ENCODE data around the gene OPCML.

OPCML gene

GRCh38 chr11:132921597-132921996 is 610.7 kb downstream of the OPCML start:
- H3K4me3 ChIP-seq (ENCODE audit: low read length) = no peak overlapping the region
- H3K9me3 ChIP-seq (ENCODE audit: control insufficient read depth, insufficient read depth, low read length) = 0 out of 2 replicates have a peak, but pooled peaks cover 3% of the 10 kb centered on the region
- H3K9me2 ChIP-seq (replicated peaks; ENCODE audit: control insufficient read depth, low read length) = no peaks in the 10 kb centered on the region
- H3K4me2 ChIP-seq (ENCODE audit: low read length) = no peak overlapping the region
- no peaks in the 10 kb centered on the region for H3F3A ChIP-seq (ENCODE audit: control insufficient read depth, insufficient read depth)
- no peak overlapping the region for H3K27ac ChIP-seq (ENCODE audit: low read depth, low read length)
- H3K27me3 ChIP-seq (ENCODE audit: control insufficient read depth, low read length) = no peaks in the 10 kb centered on the region
- no peaks in the 10 kb centered on the region for H3K79me2 ChIP-seq (ENCODE audit: control insufficient read depth, low read length)
- TF ChIP-seq EZH2phosphoT487 (IDR thresholded peaks at IDR 0.05; ENCODE audit: borderline replicate concordance, low read length) = no peak
- no peak for TF ChIP-seq CTCF (IDR thresholded peaks at IDR 0.05; ENCODE audit: low read depth, low read length, poor library complexity, severe bottlenecking)
- H3K4me1 ChIP-seq (ENCODE audit: control insufficient read depth, low read length) = no peaks in the 10 kb centered on the region
- H4K20me1 ChIP-seq (ENCODE audit: control insufficient read depth, insufficient read depth, low read depth, low read length) = no peaks in the 10 kb centered on the region
- no peaks in the 10 kb centered on the region for H3K36me3 ChIP-seq (ENCODE audit: control insufficient read depth, low read length)

- H3K27me3 ChIP-seq (ENCODE audit: control insufficient read depth, low read length) = no peaks in the 10 kb centered on the region
- H3F3A ChIP-seq (ENCODE audit: control insufficient read depth, insufficient read depth) = no peaks in the 10 kb centered on the region
- H3K4me3 ChIP-seq (ENCODE audit: low read length) = no peak overlapping the region
- no peaks in the 10 kb centered on the region for H3K36me3 ChIP-seq (ENCODE audit: control insufficient read depth, low read length)
- no peaks in the 10 kb centered on the region for H3K9me2 ChIP-seq (replicated peaks; ENCODE audit: control insufficient read depth, low read length)
- no peaks in the 10 kb centered on the region for H3K4me1 ChIP-seq (ENCODE audit: control insufficient read depth, low read length)
- H3K4me2 ChIP-seq (ENCODE audit: low read length) = no peak overlapping the region
- H3K27ac ChIP-seq (ENCODE audit: low read depth, low read length) = no peak overlapping the region
- no peaks in the 10 kb centered on the region for H3K79me2 ChIP-seq (ENCODE audit: control insufficient read depth, low read length)
- H3K9me3 ChIP-seq (ENCODE audit: control insufficient read depth, insufficient read depth, low read length) = 0 out of 2 replicates have a peak, but pooled peaks cover 3% of the 10 kb centered on the region
- TF ChIP-seq EZH2phosphoT487 (IDR thresholded peaks at IDR 0.05; ENCODE audit: borderline replicate concordance, low read length) (no peak), CTCF (IDR thresholded peaks at IDR 0.05; ENCODE audit: low read depth, low read length, poor library complexity, severe bottlenecking) (no peak)
- no peaks in the 10 kb centered on the region for H4K20me1 ChIP-seq (ENCODE audit: control insufficient read depth, insufficient read depth, low read depth, low read length)
Measured at GRCh38 chr11:132920451-132921096, 611.7 kb downstream of the OPCML start.

DNA sequence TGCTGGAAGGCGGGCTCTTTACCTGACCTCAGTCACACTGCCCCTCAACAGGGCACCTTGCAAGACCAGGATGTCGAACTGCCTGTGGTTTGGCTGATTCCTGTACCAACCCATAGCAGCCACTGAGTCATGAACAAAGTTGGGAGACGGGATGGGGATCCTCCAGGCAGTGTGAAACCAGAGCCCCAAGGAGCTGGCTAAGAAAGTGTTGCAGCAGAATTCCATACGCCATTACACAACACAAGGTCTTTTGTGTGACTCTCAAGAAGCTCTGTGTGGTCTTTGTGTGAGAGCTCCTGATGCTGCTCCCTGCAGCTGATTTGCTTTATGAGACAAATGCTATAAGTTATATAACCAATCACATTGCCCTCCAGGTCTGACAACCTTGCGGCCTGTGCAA is 617.7 kb downstream of the OPCML start:
- TF ChIP-seq CTCF (IDR thresholded peaks at IDR 0.05; ENCODE audit: low read depth, low read length, poor library complexity, severe bottlenecking) (no peak), EZH2phosphoT487 (IDR thresholded peaks at IDR 0.05; ENCODE audit: borderline replicate concordance, low read length) (no peak)

More for the DNA sequence above, 617.7 kb downstream of the OPCML start:
- no peaks in the 10 kb centered on the region for H3K27me3 ChIP-seq (ENCODE audit: control insufficient read depth, low read length)
- no peaks in the 10 kb centered on the region for H3K9me3 ChIP-seq (ENCODE audit: control insufficient read depth, insufficient read depth, low read length)
- no peaks in the 10 kb centered on the region for H4K20me1 ChIP-seq (ENCODE audit: control insufficient read depth, insufficient read depth, low read depth, low read length)
- no peaks in the 10 kb centered on the region for H3K9me2 ChIP-seq (replicated peaks; ENCODE audit: control insufficient read depth, low read length)
- H3K27ac ChIP-seq (ENCODE audit: low read depth, low read length) = no peak overlapping the region
- no peak overlapping the region for H3K4me3 ChIP-seq (ENCODE audit: low read length)
- no peak overlapping the region for H3K4me2 ChIP-seq (ENCODE audit: low read length)
- H3F3A ChIP-seq (ENCODE audit: control insufficient read depth, insufficient read depth) = no peaks in the 10 kb centered on the region
- no peaks in the 10 kb centered on the region for H3K36me3 ChIP-seq (ENCODE audit: control insufficient read depth, low read length)
- no peaks in the 10 kb centered on the region for H3K4me1 ChIP-seq (ENCODE audit: control insufficient read depth, low read length)
- H3K79me2 ChIP-seq (ENCODE audit: control insufficient read depth, low read length) = no peaks in the 10 kb centered on the region

Measured in DOHH2 (cell line).